IMR-90 (cell line): ENCODE data around the gene CHMP6. TPM values are rescaled to one million over a fixed set of nuclear protein-coding genes. Genes with fewer than 3 reads are reported as not detected.
"Not testable (repeated sequence)": the region's sequence is repeated elsewhere in the genome, so short reads cannot be mapped to it uniquely, and the experiment has no call there.

Experiments
- ATAC-seq: fragments of 200-7000 bp; cut with Tn5 transposase; 2 replicates; pipeline ENCODE4 v1.9.1; 2020; ENCODE audit warnings: low read depth, mild to moderate bottlenecking, moderate library complexity
- BruUV-seq: library from RNA; stranded (reverse); fragments of 400-500 nt; replicated peaks from 2 replicates; lab custom pipeline; 2021; lab: Mats Ljungman, UMichigan
- CTCF ChIA-PET: fragments of 300-600 bp; formaldehyde crosslinking; extraction: SDS; loops from one replicate; lab custom pipeline; 2021; ENCODE audit warnings: antibody characterized with exemption; lab: Yijun Ruan, JAX
- POLR2A ChIA-PET: fragments of 300-600 bp; sonication (Branson Sonifier 250); formaldehyde crosslinking; loops from one replicate; lab custom pipeline; 2022; ENCODE audit warnings: antibody characterized with exemption; ENCODE audit not compliant: unreplicated experiment; lab: Charles Lee
- DNase-seq: peaks from one replicate; pipeline ENCODE4 v3.0.0; 2013
- H2AFZ ChIP-seq: replicated peaks from 2 replicates; pipeline ENCODE3; 2013; ENCODE audit warnings: low read length, mild to moderate bottlenecking; ENCODE audit not compliant: poor library complexity
- H2AK5ac ChIP-seq: 2 replicates; pipeline ENCODE4 v1.6.1; 2013; ENCODE audit warnings: low read depth, low read length, inconsistent platforms
- H2AK9ac ChIP-seq: replicated peaks from 2 replicates; pipeline ENCODE3; 2013; ENCODE audit warnings: mild to moderate bottlenecking, low read depth, low read length, moderate library complexity; ENCODE audit not compliant: poor library complexity
- H2BK120ac ChIP-seq: 2 replicates; pipeline ENCODE4 v1.6.1; 2013; ENCODE audit warnings: low read depth, low read length, inconsistent platforms
- H2BK15ac ChIP-seq: 3 replicates; pipeline ENCODE4 v1.6.1; 2013; ENCODE audit warnings: low read depth, low read length, inconsistent platforms
- H2BK20ac ChIP-seq: 2 replicates; pipeline ENCODE4 v1.6.1; 2013; ENCODE audit warnings: low read depth, mild to moderate bottlenecking, inconsistent platforms, low read length, moderate library complexity
- H2BK5ac ChIP-seq: 2 replicates; pipeline ENCODE4 v1.6.1; 2013; ENCODE audit warnings: mild to moderate bottlenecking, low read depth, low read length, inconsistent platforms; ENCODE audit not compliant: poor library complexity, severe bottlenecking
- H3K14ac ChIP-seq: replicated peaks from 2 replicates; pipeline ENCODE4 v1.6.1; 2013; ENCODE audit warnings: low read depth, low read length, inconsistent platforms
- H3K18ac ChIP-seq: 2 replicates; pipeline ENCODE4 v1.6.1; 2013; ENCODE audit warnings: low read depth, low read length, control low read depth
- H3K23ac ChIP-seq: 2 replicates; pipeline ENCODE4 v1.6.1; 2013; ENCODE audit warnings: low read depth, low read length, inconsistent platforms
- H3K27ac ChIP-seq: 2 replicates; pipeline ENCODE4 v1.5.1; 2013; ENCODE audit warnings: mild to moderate bottlenecking, control low read depth, low read length; ENCODE audit not compliant: insufficient read depth
- H3K27me3 ChIP-seq: 2 replicates; pipeline ENCODE4 v1.6.1; 2013; ENCODE audit warnings: low read length; ENCODE audit not compliant: control insufficient read depth, insufficient read depth
- H3K36me3 ChIP-seq: 2 replicates; pipeline ENCODE4 v1.6.1; 2013; ENCODE audit warnings: low read length, mixed read lengths; ENCODE audit not compliant: control insufficient read depth, insufficient read depth
- H3K4ac ChIP-seq: 2 replicates; pipeline ENCODE4 v1.6.1; 2013; ENCODE audit warnings: low read depth, low read length, inconsistent platforms
- H3K4me1 ChIP-seq: 2 replicates; pipeline ENCODE4 v1.6.1; 2013; ENCODE audit warnings: low read length, mixed read lengths; ENCODE audit not compliant: control insufficient read depth, insufficient read depth
- H3K4me2 ChIP-seq: 2 replicates; pipeline ENCODE4 v1.6.1; 2013; ENCODE audit warnings: low read depth, mild to moderate bottlenecking, control low read depth, low read length, moderate library complexity
- H3K4me3 ChIP-seq: 2 replicates; pipeline ENCODE4 v1.5.1; 2013; ENCODE audit warnings: low read depth, mild to moderate bottlenecking, control low read depth, low read length, moderate library complexity; ENCODE audit not compliant: insufficient read depth
- H3K56ac ChIP-seq: 2 replicates; pipeline ENCODE4 v1.6.1; 2013; ENCODE audit warnings: low read length, inconsistent platforms; ENCODE audit not compliant: insufficient read depth; ENCODE audit errors: extremely low read depth
- H3K79me1 ChIP-seq, 2 experiments: 2 replicates each; pipeline ENCODE4 v1.6.1; 2013; ENCODE audit warnings: low read length in 2 of 2, inconsistent platforms in 1 of 2, low read depth in 1 of 2
- H3K9ac ChIP-seq: 2 replicates; pipeline ENCODE4 v1.6.1; 2013; ENCODE audit warnings: low read depth, low read length, control low read depth
- H3K9me1 ChIP-seq: 2 replicates; pipeline ENCODE4 v1.6.1; 2013; ENCODE audit warnings: low read length, inconsistent platforms; ENCODE audit not compliant: insufficient read depth
- H3K9me3 ChIP-seq: 2 replicates; pipeline ENCODE4 v1.6.1; 2013; ENCODE audit warnings: low read length; ENCODE audit not compliant: control insufficient read depth, insufficient read depth
- H4K20me1 ChIP-seq: 2 replicates; pipeline ENCODE4 v1.6.1; 2013; ENCODE audit warnings: low read length, inconsistent platforms; ENCODE audit not compliant: insufficient read depth
- H4K5ac ChIP-seq: 2 replicates; pipeline ENCODE4 v1.6.1; 2013; ENCODE audit warnings: mild to moderate bottlenecking, low read depth, low read length, control low read depth
- H4K8ac ChIP-seq, 2 experiments: 2 replicates each; pipeline ENCODE4 v1.6.1; 2013; ENCODE audit warnings: low read depth in 2 of 2, low read length in 2 of 2, control low read depth in 1 of 2, inconsistent platforms in 1 of 2
- H4K91ac ChIP-seq: 2 replicates; pipeline ENCODE4 v1.6.1; 2013; ENCODE audit warnings: low read depth, low read length, inconsistent platforms; ENCODE audit not compliant: insufficient read depth
- CHD1 ChIP-seq: IDR thresholded peaks from 2 replicates; pipeline ENCODE4 v1.6.1; 2012; ENCODE audit warnings: low read depth, low read length, improper control_type of control experiment
- ELK1 ChIP-seq: fragments of 150-350 bp; IDR thresholded peaks from 2 replicates; pipeline ENCODE4 v1.6.1; 2016; ENCODE audit warnings: low read depth, mild to moderate bottlenecking, low read length, moderate library complexity, borderline replicate concordance
- FOS ChIP-seq: fragments of 150-350 bp; IDR thresholded peaks from 2 replicates; pipeline ENCODE4 v1.6.1; 2016; ENCODE audit warnings: low read depth, low read length
- MAZ ChIP-seq: IDR thresholded peaks from 2 replicates; pipeline ENCODE4 v1.6.1; 2012; ENCODE audit warnings: low read depth, mild to moderate bottlenecking, low read length, improper control_type of control experiment, moderate library complexity, borderline replicate concordance
- RCOR1 ChIP-seq: IDR thresholded peaks from 2 replicates; pipeline ENCODE4 v1.6.1; 2012; ENCODE audit warnings: mild to moderate bottlenecking, low read length, improper control_type of control experiment; ENCODE audit not compliant: insufficient replicate concordance
- USF2 ChIP-seq: fragments of 150-350 bp; IDR thresholded peaks from 2 replicates; pipeline ENCODE4 v1.6.1; 2017; ENCODE audit warnings: mild to moderate bottlenecking, antibody characterized with exemption, low read length, low read depth
- WGBS, 2 experiments: methylation state at CpG; one replicate each; pipeline versions ENCODE4 v1.1.5 to v1.1.7; 2013; ENCODE audit warnings: missing lambda C conversion rate in 2 of 2; ENCODE audit not compliant: insufficient read length in 1 of 2; ENCODE audit errors: extremely low coverage in 2 of 2; 5-methylcytosine and 5-hydroxymethylcytosine counted together
- dilution Hi-C: fragments of 300-500 bp; cut with HindIII; formaldehyde crosslinking; loops from one replicate; pipeline ENCODE4 v1.14.3; 2018; ENCODE audit warnings: low sequenced_read_pairs; ENCODE audit not compliant: unreplicated experiment
- in situ Hi-C: fragments of 300-500 bp; cut with MboI; formaldehyde crosslinking; loops from 3 replicates; pipeline ENCODE4 v1.14.3; 2019; ENCODE audit warnings: low sequenced_read_pairs, inconsistent platforms, mixed read lengths
- intact Hi-C: fragments of 100-400 bp; cut with micrococcal nuclease; formaldehyde crosslinking; loops from 2 replicates; pipeline ENCODE4 v1.10.0; 2022
- polyA plus RNA-seq, 3 experiments: library from polyadenylated mRNA; depleted of rRNA; stranded (reverse); fragments of >200 nt; gene quantifications; 2 replicates each; pipeline ENCODE4 v1.2.3, GENCODE V29; 2012; ENCODE audit warnings: low replicate concordance in 1 of 3
- total RNA-seq: library from RNA; depleted of rRNA; stranded (reverse); fragments of >200 nt; gene quantifications from 2 replicates; pipeline ENCODE4 v1.2.3, GENCODE V29; 2012

Gene CHMP6
- total and polyA plus RNA-seq, 2 of the 4 experiments (the other 2 are of a cell fraction) = 5.0 to 40.3 TPM

GRCh38 chr17:81016575-81016974 is 24.9 kb downstream of the CHMP6 start:
- no peaks in the 10 kb centered on the region for H3K36me3 ChIP-seq
- POLR2A ChIA-PET = no interaction called here
- H3K4me3 ChIP-seq = no peak overlapping the region
- no peak overlapping the region for H2BK5ac ChIP-seq
- H3K9me3 ChIP-seq = 0 out of 2 replicates have a peak, but pooled peaks cover 2% of the 10 kb centered on the region
- intact Hi-C loops = no loop called here
- dilution Hi-C loops = no loop called here
- no peak overlapping the region for H2AK9ac ChIP-seq
- no peak overlapping the region for H2AK5ac ChIP-seq
- H3K4ac ChIP-seq = no peak overlapping the region
- BruUV-seq = no TSS peak
- H3K79me1 ChIP-seq = no peaks in the 10 kb centered on the region
- H3K4me1 ChIP-seq = peaks cover 11% of the 10 kb centered on the region
- ATAC-seq (no peak), DNase-seq (no peak)
- no CpG with 5 or more reads among the region's 2 CpGs for WGBS, 2 experiments
- CTCF ChIA-PET = no interaction called here
- H4K5ac ChIP-seq = no peak overlapping the region
- H2BK120ac ChIP-seq = no peak overlapping the region
- H2BK15ac ChIP-seq = no peak overlapping the region
- in situ Hi-C loops = no loop called here
- no peak overlapping the region for H3K4me2 ChIP-seq
- 0 out of 2 replicates have a peak, but pooled peaks cover 3% of the 10 kb centered on the region for H3K9me1 ChIP-seq
- H3K56ac ChIP-seq = no peak overlapping the region
- TF ChIP-seq FOS (no peak), MAZ (no peak), ELK1 (no peak), RCOR1 (no peak), USF2 (no peak), CHD1 (no peak)
- no peak overlapping the region for H4K8ac ChIP-seq
- H3K14ac ChIP-seq = no peak overlapping the region
- H2AFZ ChIP-seq = no peak overlapping the region
- H4K91ac ChIP-seq = no peak overlapping the region
- H3K18ac ChIP-seq = no peak overlapping the region
- H3K27ac ChIP-seq = no peak overlapping the region
- H4K20me1 ChIP-seq = no peaks in the 10 kb centered on the region
- H3K27me3 ChIP-seq = no peaks in the 10 kb centered on the region
- no peak overlapping the region for H2BK20ac ChIP-seq
- no peak overlapping the region for H3K9ac ChIP-seq
- no peak overlapping the region for H3K23ac ChIP-seq

GRCh38 chr17:81017330-81017729 is 25.7 kb downstream of the CHMP6 start:
- peak overlapping the region; percentile 78; the same call in 1 of the 2 replicates for H3K27ac ChIP-seq
- not testable (repeated sequence) for H2BK120ac ChIP-seq

More at GRCh38 chr17:81017330-81017729, 25.7 kb downstream of the CHMP6 start:
- H3K4me2 ChIP-seq, H2BK15ac ChIP-seq, H4K20me1 ChIP-seq, H4K91ac ChIP-seq, DNase-seq, ATAC-seq, H3K14ac ChIP-seq, H3K27me3 ChIP-seq, H3K9ac ChIP-seq, H3K18ac ChIP-seq, dilution Hi-C loops, H2AK5ac ChIP-seq, intact Hi-C loops, H2AK9ac ChIP-seq, H3K36me3 ChIP-seq, BruUV-seq, H3K23ac ChIP-seq, H3K56ac ChIP-seq, CTCF ChIA-PET, H3K9me3 ChIP-seq, H3K79me1 ChIP-seq, H4K5ac ChIP-seq, H3K4me3 ChIP-seq, H2AFZ ChIP-seq, H3K9me1 ChIP-seq, H3K4me1 ChIP-seq, H2BK20ac ChIP-seq, POLR2A ChIA-PET, in situ Hi-C loops: not testable (repeated sequence)
- WGBS, 2 experiments = 100% methylated on average over 2 of the region's 4 CpGs; no CpG with 5 or more reads in 1 of the 2 experiments
- peak overlapping the region; percentile 85; a peak in 3 of 4 replicates for H4K8ac ChIP-seq
- H3K4ac ChIP-seq = 0 out of 2 replicates have a peak overlapping the region, but pooled peaks have one; percentile 85
- H2BK5ac ChIP-seq = peak overlapping the region; percentile 39
